Measurements from ENCODE around the gene SLC25A17.
A peak's percentile ranks its signal among the peaks of the same experiment; 100 is the strongest.
"Not testable (repeated sequence)": the region's sequence is repeated elsewhere in the genome, so short reads cannot be mapped to it uniquely, and the experiment has no call there.

SLC25A17 gene

DNA sequence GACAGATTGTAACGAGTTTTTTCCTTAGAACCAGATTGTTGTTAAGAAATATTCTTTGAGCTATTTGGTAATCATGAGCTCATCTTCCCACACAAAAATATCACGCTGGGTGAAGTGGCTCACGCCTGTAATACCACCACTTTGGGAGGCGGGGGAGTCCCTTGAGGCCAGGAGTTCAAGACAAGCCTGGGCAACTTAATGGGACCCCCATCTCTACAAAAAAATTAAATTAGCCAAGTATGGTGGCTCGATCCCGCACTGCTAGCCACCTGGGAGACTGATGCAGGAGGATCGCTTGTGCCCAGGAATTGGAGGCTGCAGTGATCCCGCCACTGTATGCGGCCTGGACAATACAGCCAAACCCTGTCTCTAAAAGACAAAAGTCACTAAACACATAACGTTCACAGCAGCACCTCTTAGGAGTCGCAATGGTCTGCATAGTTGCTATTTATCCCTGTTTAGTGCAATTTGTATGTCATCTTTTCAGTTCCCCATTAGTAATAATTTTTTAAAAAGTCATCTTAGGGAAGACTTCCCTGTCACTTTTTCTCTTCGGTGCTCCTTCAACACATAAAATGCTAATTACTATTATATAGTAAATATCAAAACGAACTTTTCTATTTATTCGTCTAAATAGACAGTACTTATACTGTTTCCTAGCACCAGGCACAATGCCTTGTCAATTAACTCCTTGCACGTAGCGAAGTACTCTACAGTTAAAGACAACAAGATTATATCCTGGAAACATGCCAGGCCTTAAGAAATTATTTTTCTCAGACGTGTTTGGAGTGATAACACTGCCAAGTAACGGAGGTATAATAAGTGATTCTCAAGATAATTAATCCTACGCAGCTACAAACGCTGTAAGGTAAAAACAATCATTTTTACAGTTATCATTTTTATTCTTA, 36.2 kb upstream of the SLC25A17 start:
- peaks cover under 1 to 2% of the 10 kb centered on the region in 2 donors for H3K36me3 ChIP-seq (ENCODE audit: control insufficient read depth in 2 of 2, insufficient read depth in 2 of 2, low read length in 2 of 2)
- H3K4me1 ChIP-seq (ENCODE audit: control insufficient read depth in 2 of 2, insufficient read depth in 2 of 2, low read length in 2 of 2): peaks cover 22 to 39% of the 10 kb centered on the region in 2 donors
- H3K27ac ChIP-seq (ENCODE audit: low read depth in 2 of 2, low read length in 2 of 2): peak overlapping the region in 1 of 2 donors; percentile 99
- H3K9me3 ChIP-seq (ENCODE audit: control insufficient read depth in 2 of 2, low read length in 2 of 2): no peaks in the 10 kb centered on the region
- no peaks in the 10 kb centered on the region for H3K27me3 ChIP-seq (ENCODE audit: control insufficient read depth in 2 of 2, insufficient read depth in 2 of 2, low read length in 2 of 2)
- H3K4me3 ChIP-seq (ENCODE audit: low read length in 2 of 2): peak overlapping the region; percentile 80 to 87
- H3K9ac ChIP-seq (ENCODE audit: low read depth in 1 of 2, low read length in 2 of 2): peak overlapping the region; percentile 93 to 97

DNA sequence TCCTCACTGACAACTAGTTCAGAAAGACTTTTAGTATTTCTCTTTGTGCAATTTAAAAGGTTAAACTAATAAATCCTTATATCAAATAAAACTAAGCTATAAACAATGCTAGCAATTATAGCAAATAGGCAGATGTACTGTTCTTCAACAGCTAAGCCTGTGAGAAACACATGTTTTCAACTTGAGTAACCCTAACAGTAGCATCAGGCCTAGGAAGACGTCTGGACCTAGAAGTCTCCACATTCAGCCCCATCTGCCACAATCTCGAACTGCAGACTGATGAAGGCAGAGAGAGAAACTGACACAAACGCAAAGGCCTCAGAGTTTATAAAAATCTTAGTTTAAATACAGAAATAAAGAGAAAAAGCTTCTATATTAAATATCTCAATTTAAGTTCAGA, 34.8 kb upstream of the SLC25A17 start:
- H3K27ac ChIP-seq (ENCODE audit: low read depth in 2 of 2, low read length in 2 of 2): no peak overlapping the region
- no peak overlapping the region for H3K4me3 ChIP-seq (ENCODE audit: low read length in 2 of 2)
- no peaks in the 10 kb centered on the region for H3K27me3 ChIP-seq (ENCODE audit: control insufficient read depth in 2 of 2, insufficient read depth in 2 of 2, low read length in 2 of 2)
- peak overlapping the region in 1 of 2 donors; percentile 13 for H3K9ac ChIP-seq (ENCODE audit: low read depth in 1 of 2, low read length in 2 of 2)
- peaks cover 22 to 39% of the 10 kb centered on the region in 2 donors for H3K4me1 ChIP-seq (ENCODE audit: control insufficient read depth in 2 of 2, insufficient read depth in 2 of 2, low read length in 2 of 2)
- peaks cover 6 to 11% of the 10 kb centered on the region in 2 donors for H3K36me3 ChIP-seq (ENCODE audit: control insufficient read depth in 2 of 2, insufficient read depth in 2 of 2, low read length in 2 of 2)
- no peaks in the 10 kb centered on the region for H3K9me3 ChIP-seq (ENCODE audit: control insufficient read depth in 2 of 2, low read length in 2 of 2)

DNA sequence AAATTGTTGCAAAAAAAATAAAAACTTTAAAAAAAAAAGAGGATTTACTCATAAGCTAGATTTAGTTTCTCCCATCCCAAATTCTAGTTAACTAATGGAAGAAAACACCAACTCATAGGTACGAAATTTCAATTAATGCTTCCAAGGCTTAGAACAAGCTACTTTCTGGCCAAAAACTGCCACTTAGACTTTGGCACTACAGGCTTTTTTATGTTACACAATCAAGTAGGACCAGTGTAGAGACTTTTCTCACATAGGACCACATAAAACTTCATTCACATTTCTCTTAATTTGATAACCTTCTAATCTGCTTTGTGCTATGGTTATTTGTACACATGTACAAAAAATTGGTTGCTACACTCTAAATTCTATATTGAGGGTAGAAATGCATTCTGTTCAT, 34.2 kb upstream of the SLC25A17 start:
- Histone ChIP-seq H3K27me3 (ENCODE audit: control insufficient read depth in 2 of 2, insufficient read depth in 2 of 2, low read length in 2 of 2) (no peaks in the 10 kb centered on the region), H3K27ac (ENCODE audit: low read depth in 2 of 2, low read length in 2 of 2) (peak overlapping the region in 1 of 2 donors; percentile 2), H3K9me3 (ENCODE audit: control insufficient read depth in 2 of 2, low read length in 2 of 2) (no peaks in the 10 kb centered on the region), H3K9ac (ENCODE audit: low read depth in 1 of 2, low read length in 2 of 2) (peak overlapping the region in 1 of 2 donors; percentile 1), H3K4me3 (ENCODE audit: low read length in 2 of 2) (no peak overlapping the region), H3K36me3 (ENCODE audit: control insufficient read depth in 2 of 2, insufficient read depth in 2 of 2, low read length in 2 of 2) (peaks cover 7 to 16% of the 10 kb centered on the region in 2 donors), H3K4me1 (ENCODE audit: control insufficient read depth in 2 of 2, insufficient read depth in 2 of 2, low read length in 2 of 2) (peaks cover 22 to 39% of the 10 kb centered on the region in 2 donors)

DNA sequence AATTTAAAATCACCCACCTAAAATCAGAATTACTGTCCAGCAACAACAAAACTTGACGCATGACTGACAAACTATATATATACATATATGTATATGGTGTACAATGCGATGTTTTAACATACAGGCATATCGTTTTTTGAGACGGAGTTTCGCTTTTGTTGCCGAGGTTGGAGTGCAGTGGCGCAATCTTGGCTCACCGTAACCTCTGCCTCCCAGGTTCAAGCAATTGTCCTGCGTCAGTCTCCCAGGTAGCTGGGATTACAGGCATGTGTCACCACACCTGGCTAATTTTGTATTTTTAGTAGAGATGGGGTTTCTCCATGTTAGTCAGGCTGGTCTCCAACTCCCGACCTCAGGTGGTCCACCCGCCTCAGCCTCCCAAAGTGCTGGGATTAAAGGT, 26.7 kb upstream of the SLC25A17 start:
- H3K4me3 ChIP-seq (ENCODE audit: low read length in 2 of 2); H3K27ac ChIP-seq (ENCODE audit: low read depth in 2 of 2, low read length in 2 of 2); H3K27me3 ChIP-seq (ENCODE audit: control insufficient read depth in 2 of 2, insufficient read depth in 2 of 2, low read length in 2 of 2); H3K4me1 ChIP-seq (ENCODE audit: control insufficient read depth in 2 of 2, insufficient read depth in 2 of 2, low read length in 2 of 2); H3K9me3 ChIP-seq (ENCODE audit: control insufficient read depth in 2 of 2, low read length in 2 of 2); H3K9ac ChIP-seq (ENCODE audit: low read depth in 1 of 2, low read length in 2 of 2): not testable (repeated sequence)
- peaks cover 33 to 63% of the 10 kb centered on the region in 2 donors for H3K36me3 ChIP-seq (ENCODE audit: control insufficient read depth in 2 of 2, insufficient read depth in 2 of 2, low read length in 2 of 2)

DNA sequence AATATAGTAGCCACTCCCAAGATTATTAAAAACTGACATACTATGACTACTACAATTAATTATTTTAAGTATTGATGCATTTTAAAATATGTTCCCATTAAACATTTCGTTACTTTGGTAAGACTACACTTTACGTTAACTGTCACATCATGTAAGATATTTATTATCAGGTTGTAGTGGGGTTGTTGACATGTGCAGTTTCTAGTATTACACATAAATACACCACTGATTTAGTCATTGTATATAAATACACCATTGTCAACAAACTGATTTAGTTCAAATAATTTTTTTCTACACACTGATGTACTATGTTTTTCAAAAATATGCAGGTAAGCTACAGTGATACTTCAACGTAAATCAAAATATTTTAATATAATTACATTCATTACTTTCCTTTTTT, 25.8 kb upstream of the SLC25A17 start:
- H3K27me3 ChIP-seq (ENCODE audit: control insufficient read depth in 2 of 2, insufficient read depth in 2 of 2, low read length in 2 of 2): no peaks in the 10 kb centered on the region
- peaks cover 38 to 66% of the 10 kb centered on the region in 2 donors for H3K36me3 ChIP-seq (ENCODE audit: control insufficient read depth in 2 of 2, insufficient read depth in 2 of 2, low read length in 2 of 2)
- no peaks in the 10 kb centered on the region for H3K4me1 ChIP-seq (ENCODE audit: control insufficient read depth in 2 of 2, insufficient read depth in 2 of 2, low read length in 2 of 2)
- H3K9ac ChIP-seq (ENCODE audit: low read depth in 1 of 2, low read length in 2 of 2): no peak overlapping the region
- H3K4me3 ChIP-seq (ENCODE audit: low read length in 2 of 2): no peak overlapping the region
- no peaks in the 10 kb centered on the region for H3K9me3 ChIP-seq (ENCODE audit: control insufficient read depth in 2 of 2, low read length in 2 of 2)
- H3K27ac ChIP-seq (ENCODE audit: low read depth in 2 of 2, low read length in 2 of 2): no peak overlapping the region

DNA sequence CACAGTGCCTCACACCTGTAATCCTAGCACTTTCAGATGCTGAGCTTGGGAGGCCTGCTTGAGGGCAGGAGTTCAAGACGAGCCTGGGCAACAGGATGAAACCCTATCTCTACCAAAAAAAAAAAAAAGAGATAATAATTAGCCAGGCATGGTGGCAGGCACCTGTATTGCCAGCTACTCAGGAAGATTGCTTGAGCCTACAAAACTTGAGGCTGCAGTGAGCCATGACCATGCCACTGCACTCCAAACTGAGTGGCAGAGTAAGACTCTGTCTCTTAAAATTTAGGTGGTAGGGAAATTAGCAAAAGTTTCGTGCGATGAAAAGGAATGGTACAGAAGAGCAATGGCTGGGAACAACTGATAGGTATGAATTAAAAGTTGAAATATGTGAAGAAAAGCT, 19.3 kb upstream of the SLC25A17 start:
- Histone ChIP-seq H3K27ac (ENCODE audit: low read depth in 2 of 2, low read length in 2 of 2) (no peak overlapping the region), H3K4me1 (ENCODE audit: control insufficient read depth in 2 of 2, insufficient read depth in 2 of 2, low read length in 2 of 2) (no peaks in the 10 kb centered on the region), H3K9me3 (ENCODE audit: control insufficient read depth in 2 of 2, low read length in 2 of 2) (no peaks in the 10 kb centered on the region), H3K9ac (ENCODE audit: low read depth in 1 of 2, low read length in 2 of 2) (no peak overlapping the region), H3K27me3 (ENCODE audit: control insufficient read depth in 2 of 2, insufficient read depth in 2 of 2, low read length in 2 of 2) (no peaks in the 10 kb centered on the region), H3K36me3 (ENCODE audit: control insufficient read depth in 2 of 2, insufficient read depth in 2 of 2, low read length in 2 of 2) (peaks cover 62 to 73% of the 10 kb centered on the region in 2 donors), H3K4me3 (ENCODE audit: low read length in 2 of 2) (no peak overlapping the region)

DNA sequence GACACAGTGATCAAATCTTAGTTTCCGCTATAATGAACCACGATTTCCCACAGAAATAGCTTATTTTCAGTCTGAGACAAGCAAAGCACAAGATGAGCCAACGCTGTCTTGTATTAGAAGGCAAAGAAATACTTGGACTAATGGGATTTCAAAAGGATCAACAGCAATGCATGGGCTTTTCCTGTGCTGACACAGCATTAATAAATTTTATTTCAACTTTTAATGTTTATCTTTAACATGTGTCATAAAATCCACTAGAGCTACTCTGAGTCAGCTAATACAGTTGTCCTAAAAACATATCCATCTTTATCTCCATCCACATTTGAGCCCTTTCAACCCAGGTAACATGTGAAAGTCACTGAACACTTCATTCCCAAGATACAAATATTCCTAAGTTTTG, 15.5 kb upstream of the SLC25A17 start:
- Histone ChIP-seq H3K9ac (ENCODE audit: low read depth in 1 of 2, low read length in 2 of 2) (no peak overlapping the region), H3K4me1 (ENCODE audit: control insufficient read depth in 2 of 2, insufficient read depth in 2 of 2, low read length in 2 of 2) (peaks cover 0 to 6% of the 10 kb centered on the region in 2 donors), H3K4me3 (ENCODE audit: low read length in 2 of 2) (no peak overlapping the region), H3K27me3 (ENCODE audit: control insufficient read depth in 2 of 2, insufficient read depth in 2 of 2, low read length in 2 of 2) (no peaks in the 10 kb centered on the region), H3K27ac (ENCODE audit: low read depth in 2 of 2, low read length in 2 of 2) (no peak overlapping the region), H3K9me3 (ENCODE audit: control insufficient read depth in 2 of 2, low read length in 2 of 2) (no peaks in the 10 kb centered on the region), H3K36me3 (ENCODE audit: control insufficient read depth in 2 of 2, insufficient read depth in 2 of 2, low read length in 2 of 2) (peaks cover 58 to 67% of the 10 kb centered on the region in 2 donors)

DNA sequence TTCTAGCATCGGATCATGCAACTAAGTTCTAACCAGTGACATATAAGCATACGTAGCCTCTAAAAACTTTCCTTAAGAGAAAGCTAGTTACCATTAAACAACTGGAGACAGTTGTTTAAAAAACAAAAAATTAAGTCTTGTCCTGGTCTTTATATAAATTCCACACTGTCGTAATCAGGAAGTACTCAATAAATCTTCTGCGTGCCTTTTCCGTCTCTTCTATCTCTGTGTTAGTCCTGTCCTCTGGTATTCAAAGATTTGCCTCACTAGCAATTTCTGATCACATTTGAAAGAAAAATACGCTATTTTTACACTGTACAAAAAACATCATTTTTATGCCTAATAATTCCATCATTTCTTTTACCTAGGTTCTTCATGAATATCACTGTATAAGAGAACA, 10.0 kb upstream of the SLC25A17 start:
- Histone ChIP-seq H3K4me1 (ENCODE audit: control insufficient read depth in 2 of 2, insufficient read depth in 2 of 2, low read length in 2 of 2) (peaks cover 0 to 6% of the 10 kb centered on the region in 2 donors), H3K4me3 (ENCODE audit: low read length in 2 of 2) (no peak overlapping the region), H3K9ac (ENCODE audit: low read depth in 1 of 2, low read length in 2 of 2) (no peak overlapping the region), H3K9me3 (ENCODE audit: control insufficient read depth in 2 of 2, low read length in 2 of 2) (no peaks in the 10 kb centered on the region), H3K36me3 (ENCODE audit: control insufficient read depth in 2 of 2, insufficient read depth in 2 of 2, low read length in 2 of 2) (peaks cover 35 to 40% of the 10 kb centered on the region in 2 donors), H3K27me3 (ENCODE audit: control insufficient read depth in 2 of 2, insufficient read depth in 2 of 2, low read length in 2 of 2) (no peaks in the 10 kb centered on the region), H3K27ac (ENCODE audit: low read depth in 2 of 2, low read length in 2 of 2) (no peak overlapping the region)

DNA sequence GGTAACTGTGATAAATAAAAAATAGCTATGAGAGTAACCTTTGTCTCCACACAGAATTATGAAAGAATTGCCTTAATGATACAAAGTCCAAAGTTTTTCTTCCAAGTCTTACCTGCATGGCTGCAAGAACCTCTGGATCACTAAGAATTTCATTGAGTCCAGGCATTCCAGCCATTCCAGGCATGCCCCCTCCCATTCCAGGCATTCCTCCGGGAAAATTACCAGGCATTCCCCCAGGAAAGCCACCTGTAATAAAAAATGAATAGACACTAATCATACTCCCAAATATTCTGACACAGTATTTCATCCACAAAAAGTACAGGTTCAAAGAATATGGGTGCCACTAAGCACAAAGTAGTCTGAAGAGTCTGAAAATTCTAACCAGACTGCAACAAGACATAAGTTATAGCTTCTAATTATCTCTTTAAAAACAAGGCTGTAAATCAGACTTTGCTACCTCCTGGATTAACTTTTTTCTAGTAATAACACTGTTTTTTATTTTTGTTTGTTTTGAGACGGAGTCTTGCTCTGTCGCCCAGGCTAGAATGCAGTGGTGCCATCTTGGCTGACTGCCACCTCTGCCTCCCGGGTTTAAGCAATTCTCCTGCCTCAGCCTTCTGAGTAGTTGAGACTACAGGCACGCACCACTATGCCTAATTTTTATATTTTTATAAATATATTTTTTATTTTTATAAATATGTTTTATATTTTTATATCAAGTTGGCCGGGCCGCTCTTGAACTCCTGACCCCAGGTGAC, 8.0 kb upstream of the SLC25A17 start:
- Histone ChIP-seq H3K4me3 (ENCODE audit: low read length in 2 of 2) (no peak overlapping the region), H3K4me1 (ENCODE audit: control insufficient read depth in 2 of 2, insufficient read depth in 2 of 2, low read length in 2 of 2) (no peaks in the 10 kb centered on the region), H3K27me3 (ENCODE audit: control insufficient read depth in 2 of 2, insufficient read depth in 2 of 2, low read length in 2 of 2) (no peaks in the 10 kb centered on the region), H3K27ac (ENCODE audit: low read depth in 2 of 2, low read length in 2 of 2) (no peak overlapping the region), H3K36me3 (ENCODE audit: control insufficient read depth in 2 of 2, insufficient read depth in 2 of 2, low read length in 2 of 2) (peaks cover 33 to 38% of the 10 kb centered on the region in 2 donors), H3K9me3 (ENCODE audit: control insufficient read depth in 2 of 2, low read length in 2 of 2) (no peaks in the 10 kb centered on the region), H3K9ac (ENCODE audit: low read depth in 1 of 2, low read length in 2 of 2) (no peak overlapping the region)

DNA sequence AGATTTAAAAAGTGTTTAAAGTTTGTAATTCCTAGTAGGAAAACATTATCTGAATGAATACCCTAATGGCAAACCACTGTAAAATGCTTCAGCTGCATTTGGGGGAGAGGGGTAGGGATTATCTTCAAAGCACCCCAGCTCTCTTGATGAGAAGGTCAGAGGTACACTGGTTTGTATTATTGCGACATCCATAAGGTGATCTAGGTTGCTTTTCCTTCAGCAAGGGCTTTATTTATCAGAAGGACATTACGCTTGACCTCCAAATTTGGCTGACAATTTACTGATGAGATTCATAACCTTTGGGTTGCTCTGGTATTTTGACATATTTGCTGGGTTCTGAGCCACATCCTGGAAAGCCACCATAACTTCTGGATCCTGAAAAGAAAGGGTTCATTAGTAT, 7.1 kb upstream of the SLC25A17 start:
- H3K9me3 ChIP-seq (ENCODE audit: control insufficient read depth in 2 of 2, low read length in 2 of 2); H3K4me3 ChIP-seq (ENCODE audit: low read length in 2 of 2); H3K27me3 ChIP-seq (ENCODE audit: control insufficient read depth in 2 of 2, insufficient read depth in 2 of 2, low read length in 2 of 2); H3K4me1 ChIP-seq (ENCODE audit: control insufficient read depth in 2 of 2, insufficient read depth in 2 of 2, low read length in 2 of 2); H3K27ac ChIP-seq (ENCODE audit: low read depth in 2 of 2, low read length in 2 of 2); H3K9ac ChIP-seq (ENCODE audit: low read depth in 1 of 2, low read length in 2 of 2): not testable (repeated sequence)
- H3K36me3 ChIP-seq (ENCODE audit: control insufficient read depth in 2 of 2, insufficient read depth in 2 of 2, low read length in 2 of 2): peaks cover 25 to 38% of the 10 kb centered on the region in 2 donors

Measured in mucosa of rectum (tissue), 2 donors.